ENCODE measurements around the gene SYK. TPM values are rescaled to one million over a fixed set of nuclear protein-coding genes. Genes with fewer than 3 reads are reported as not detected.

SYK gene
- total and polyA plus RNA-seq, 2 experiments from 2014 or later: 4.9 to 5.1 TPM

GRCh38 chr9:90843525-90843924 is 41.9 kb downstream of the SYK start:
- Histone ChIP-seq H3K9me2 (replicated peaks; ENCODE audit: insufficient read depth) (no peaks in the 10 kb centered on the region), H3K27ac (no peak overlapping the region), H4K20me1 (ENCODE audit: insufficient read depth, poor library complexity, severe bottlenecking) (no peaks in the 10 kb centered on the region), H3K4me2 (no peak overlapping the region), H3K36me3 (replicated peaks; ENCODE audit: insufficient read depth, low read depth) (no peaks in the 10 kb centered on the region), H3K27me3 (no peaks in the 10 kb centered on the region), H3K9me3 (ENCODE audit: low read depth) (no peaks in the 10 kb centered on the region), H3K4me1 (ENCODE audit: insufficient read depth) (no peaks in the 10 kb centered on the region), H2AFZ (no peak overlapping the region), H3K4me3 (no peak overlapping the region), H3K79me2 (no peaks in the 10 kb centered on the region)
- no peak for TF ChIP-seq EZH2 (IDR thresholded peaks at IDR 0.05; ENCODE audit: borderline replicate concordance)
- TF ChIP-seq, protein P1, sequence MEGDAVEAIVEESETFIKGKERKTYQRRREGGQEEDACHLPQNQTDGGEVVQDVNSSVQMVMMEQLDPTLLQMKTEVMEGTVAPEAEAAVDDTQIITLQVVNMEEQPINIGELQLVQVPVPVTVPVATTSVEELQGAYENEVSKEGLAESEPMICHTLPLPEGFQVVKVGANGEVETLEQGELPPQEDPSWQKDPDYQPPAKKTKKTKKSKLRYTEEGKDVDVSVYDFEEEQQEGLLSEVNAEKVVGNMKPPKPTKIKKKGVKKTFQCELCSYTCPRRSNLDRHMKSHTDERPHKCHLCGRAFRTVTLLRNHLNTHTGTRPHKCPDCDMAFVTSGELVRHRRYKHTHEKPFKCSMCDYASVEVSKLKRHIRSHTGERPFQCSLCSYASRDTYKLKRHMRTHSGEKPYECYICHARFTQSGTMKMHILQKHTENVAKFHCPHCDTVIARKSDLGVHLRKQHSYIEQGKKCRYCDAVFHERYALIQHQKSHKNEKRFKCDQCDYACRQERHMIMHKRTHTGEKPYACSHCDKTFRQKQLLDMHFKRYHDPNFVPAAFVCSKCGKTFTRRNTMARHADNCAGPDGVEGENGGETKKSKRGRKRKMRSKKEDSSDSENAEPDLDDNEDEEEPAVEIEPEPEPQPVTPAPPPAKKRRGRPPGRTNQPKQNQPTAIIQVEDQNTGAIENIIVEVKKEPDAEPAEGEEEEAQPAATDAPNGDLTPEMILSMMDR (IDR thresholded peaks at IDR 0.05; ENCODE audit: poor library complexity): no peak
- WGBS (ENCODE audit: low lambda C conversion rate, missing lambda C conversion rate): 92% methylated on average over 6 of the region's 6 CpGs
- DNase-seq (ENCODE audit: low spot score): no peak

- no peaks in the 10 kb centered on the region for H3K4me1 ChIP-seq (ENCODE audit: insufficient read depth)
- no peaks in the 10 kb centered on the region for H4K20me1 ChIP-seq (ENCODE audit: insufficient read depth, poor library complexity, severe bottlenecking)
- H3K4me3 ChIP-seq: no peak overlapping the region
- no peaks in the 10 kb centered on the region for H3K9me2 ChIP-seq (replicated peaks; ENCODE audit: insufficient read depth)
- no peaks in the 10 kb centered on the region for H3K27me3 ChIP-seq
- H3K79me2 ChIP-seq: no peaks in the 10 kb centered on the region
- no peaks in the 10 kb centered on the region for H3K9me3 ChIP-seq (ENCODE audit: low read depth)
- TF ChIP-seq, protein P1 (IDR thresholded peaks at IDR 0.05; ENCODE audit: poor library complexity): no peak
- TF ChIP-seq EZH2phosphoT487 (IDR thresholded peaks at IDR 0.05; ENCODE audit: low read depth, severe bottlenecking, unreplicated experiment) (no peak), EZH2 (IDR thresholded peaks at IDR 0.05; ENCODE audit: borderline replicate concordance) (no peak)
- H3K27ac ChIP-seq: no peak overlapping the region
- H3K36me3 ChIP-seq (replicated peaks; ENCODE audit: insufficient read depth, low read depth): no peaks in the 10 kb centered on the region
- DNase-seq (ENCODE audit: low spot score): no peak
- no peak overlapping the region for H3K4me2 ChIP-seq
- H2AFZ ChIP-seq: no peak overlapping the region
Observed at GRCh38 chr9:90844326-90844725, 42.7 kb downstream of the SYK start.

- no peak overlapping the region for H3K27ac ChIP-seq
- DNase-seq (ENCODE audit: low spot score): no peak
- no peaks in the 10 kb centered on the region for H3K36me3 ChIP-seq (replicated peaks; ENCODE audit: insufficient read depth, low read depth)
- no peaks in the 10 kb centered on the region for H3K79me2 ChIP-seq
- H3K27me3 ChIP-seq: no peaks in the 10 kb centered on the region
- H3K4me1 ChIP-seq (ENCODE audit: insufficient read depth): no peaks in the 10 kb centered on the region
- H3K4me2 ChIP-seq: no peak overlapping the region
- no peaks in the 10 kb centered on the region for H3K9me3 ChIP-seq (ENCODE audit: low read depth)
- no peaks in the 10 kb centered on the region for H3K9me2 ChIP-seq (replicated peaks; ENCODE audit: insufficient read depth)
- 90% methylated on average over 6 of the region's 6 CpGs for WGBS (ENCODE audit: low lambda C conversion rate, missing lambda C conversion rate)
- H3K4me3 ChIP-seq: no peak overlapping the region
- H4K20me1 ChIP-seq (ENCODE audit: insufficient read depth, poor library complexity, severe bottlenecking): no peaks in the 10 kb centered on the region
- no peak overlapping the region for H2AFZ ChIP-seq
- TF ChIP-seq EZH2 (IDR thresholded peaks at IDR 0.05; ENCODE audit: borderline replicate concordance) (no peak), EZH2phosphoT487 (IDR thresholded peaks at IDR 0.05; ENCODE audit: low read depth, severe bottlenecking, unreplicated experiment) (no peak)
- TF ChIP-seq, protein P1 (IDR thresholded peaks at IDR 0.05; ENCODE audit: poor library complexity): no peak
Observed at GRCh38 chr9:90846770-90847419, 45.3 kb downstream of the SYK start.

- DNase-seq (ENCODE audit: low spot score): no peak
- TF ChIP-seq EZH2phosphoT487 (IDR thresholded peaks at IDR 0.05; ENCODE audit: low read depth, severe bottlenecking, unreplicated experiment): no peak
- TF ChIP-seq, protein P1 (IDR thresholded peaks at IDR 0.05; ENCODE audit: poor library complexity): no peak
- no peak for TF ChIP-seq EZH2 (IDR thresholded peaks at IDR 0.05; ENCODE audit: borderline replicate concordance)
- Histone ChIP-seq H3K4me3 (no peak overlapping the region), H3K4me2 (no peak overlapping the region), H3K9me2 (replicated peaks; ENCODE audit: insufficient read depth) (no peaks in the 10 kb centered on the region), H3K27ac (no peak overlapping the region), H4K20me1 (ENCODE audit: insufficient read depth, poor library complexity, severe bottlenecking) (no peaks in the 10 kb centered on the region), H3K36me3 (replicated peaks; ENCODE audit: insufficient read depth, low read depth) (no peaks in the 10 kb centered on the region), H3K4me1 (ENCODE audit: insufficient read depth) (no peaks in the 10 kb centered on the region), H3K27me3 (no peaks in the 10 kb centered on the region), H3K9me3 (ENCODE audit: low read depth) (no peaks in the 10 kb centered on the region), H3K79me2 (no peaks in the 10 kb centered on the region), H2AFZ (no peak overlapping the region)
- WGBS (ENCODE audit: low lambda C conversion rate, missing lambda C conversion rate): 72% methylated on average over 5 of the region's 5 CpGs
Observed at GRCh38 chr9:90847971-90848370, 46.4 kb downstream of the SYK start.
